Measurements from ENCODE around the gene MMP14. TPM values are rescaled to one million over a fixed set of nuclear protein-coding genes. Genes with fewer than 3 reads are reported as not detected.

MMP14 gene
- total and polyA plus RNA-seq, 9 of the 15 experiments (the other 6 are each of a cell fraction or from before 2014, with no cell fraction given): 0.36 to 5.8 (median 1.3) TPM; not detected in 2

- TF ChIP-seq BMI1 (IDR thresholded peaks at IDR 0.05; ENCODE audit: low read length): no peak
- no peak for TF ChIP-seq PREB (CRISPR knock-in tag; IDR thresholded peaks at IDR 0.05)
- TF ChIP-seq ATF7 (IDR thresholded peaks at IDR 0.05): peak; percentile 73
- TF ChIP-seq HCFC1 (IDR thresholded peaks at IDR 0.05; ENCODE audit: low read depth, low read length): no peak
- no peak for TF ChIP-seq PRMT5 (CRISPR knock-in tag; IDR thresholded peaks at IDR 0.05)
- TF ChIP-seq CREB1 (IDR thresholded peaks at IDR 0.05): 0 out of 2 replicates have a peak, but pooled peaks have one; percentile 33
- no peak for TF ChIP-seq CREB1 (CRISPR knock-in tag; IDR thresholded peaks at IDR 0.05)
- TF ChIP-seq CREM (IDR thresholded peaks at IDR 0.05; ENCODE audit: low read depth): peak; percentile 84
- TF ChIP-seq POLR3G (IDR thresholded peaks at IDR 0.05; ENCODE audit: extremely low read depth, insufficient read length, insufficient replicate concordance): no peak
- no peak for TF ChIP-seq ZNF740 (CRISPR knock-in tag; IDR thresholded peaks at IDR 0.05)
- TF ChIP-seq ZNF740 (tag; IDR thresholded peaks at IDR 0.05): peak in 1 of 2 experiments; percentile 51; a peak in 1 of 4 replicates
- TF ChIP-seq NFE2 (IDR thresholded peaks at IDR 0.05; ENCODE audit: low read depth): 0 out of 2 replicates have a peak, but pooled peaks have one; percentile 3
- TF ChIP-seq MLX (CRISPR knock-in tag; conservative IDR thresholded peaks at IDR 0.05): no peak
- TF ChIP-seq ARID4B (CRISPR knock-in tag; IDR thresholded peaks at IDR 0.05): 0 out of 2 replicates have a peak, but pooled peaks have one; percentile 22
- no peak for TF ChIP-seq THAP12 (CRISPR knock-in tag; IDR thresholded peaks at IDR 0.05)
- no peak for TF ChIP-seq ZFPM2 (CRISPR knock-in tag; IDR thresholded peaks at IDR 0.05)
- TF ChIP-seq VEZF1 (CRISPR knock-in tag; IDR thresholded peaks at IDR 0.05): peak; percentile 87
Measured at GRCh38 chr14:22882529-22883172, 46.3 kb downstream of the MMP14 start (continued).

All from K562 (cell line).